CD4-positive, alpha-beta T cell treated with Interleukin-4 for 4 hours (primary cell): Measurements from ENCODE around the gene ZBTB8A.
"Not testable (repeated sequence)": the region's sequence is repeated elsewhere in the genome, so short reads cannot be mapped to it uniquely, and the experiment has no call there.

ENCODE experiments used
- DNase-seq: peaks from one replicate; pipeline ENCODE4 v3.0.0-alpha.2; 2020

The ZBTB8A gene

DNA sequence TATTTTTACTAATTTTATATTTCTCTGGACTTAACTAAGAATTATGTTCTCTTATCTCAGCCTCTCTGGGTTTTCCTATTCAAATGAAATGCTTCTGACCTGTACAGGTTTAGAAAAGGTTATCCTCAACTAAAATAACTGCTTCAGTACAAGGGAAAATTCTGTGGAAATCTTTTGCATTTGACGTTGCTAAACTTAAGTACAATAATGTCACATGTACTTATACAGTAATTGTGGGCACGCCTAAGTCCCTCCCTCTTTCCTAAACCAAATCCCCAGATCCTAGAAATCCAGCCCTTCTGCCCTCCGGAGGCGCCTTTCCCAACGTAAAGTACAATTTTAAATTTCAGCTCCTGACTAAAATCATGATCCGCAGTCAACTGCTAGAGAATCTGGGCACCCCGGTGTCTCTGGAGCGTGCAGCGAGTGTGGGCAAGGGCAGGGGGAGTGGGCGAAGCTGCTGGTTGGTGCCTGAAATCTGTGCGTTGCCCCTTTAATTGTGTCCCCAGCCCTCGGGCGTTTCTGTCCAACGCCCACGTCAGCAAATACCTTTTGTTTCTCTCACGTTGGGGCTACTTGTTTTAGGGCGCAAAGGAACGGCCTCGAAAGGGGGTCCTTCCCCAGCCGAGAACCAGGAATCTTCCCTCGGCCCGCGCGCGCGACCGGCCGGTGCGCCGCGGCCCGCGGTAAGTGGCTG is at the start of gene ZBTB8A:
Gene ZBTB8A (plus strand): TSS at position 541 of the 697 bp plus-strand sequence. CDS start 53,505 bp downstream, outside the sequence.
- no peak for DNase-seq

DNA sequence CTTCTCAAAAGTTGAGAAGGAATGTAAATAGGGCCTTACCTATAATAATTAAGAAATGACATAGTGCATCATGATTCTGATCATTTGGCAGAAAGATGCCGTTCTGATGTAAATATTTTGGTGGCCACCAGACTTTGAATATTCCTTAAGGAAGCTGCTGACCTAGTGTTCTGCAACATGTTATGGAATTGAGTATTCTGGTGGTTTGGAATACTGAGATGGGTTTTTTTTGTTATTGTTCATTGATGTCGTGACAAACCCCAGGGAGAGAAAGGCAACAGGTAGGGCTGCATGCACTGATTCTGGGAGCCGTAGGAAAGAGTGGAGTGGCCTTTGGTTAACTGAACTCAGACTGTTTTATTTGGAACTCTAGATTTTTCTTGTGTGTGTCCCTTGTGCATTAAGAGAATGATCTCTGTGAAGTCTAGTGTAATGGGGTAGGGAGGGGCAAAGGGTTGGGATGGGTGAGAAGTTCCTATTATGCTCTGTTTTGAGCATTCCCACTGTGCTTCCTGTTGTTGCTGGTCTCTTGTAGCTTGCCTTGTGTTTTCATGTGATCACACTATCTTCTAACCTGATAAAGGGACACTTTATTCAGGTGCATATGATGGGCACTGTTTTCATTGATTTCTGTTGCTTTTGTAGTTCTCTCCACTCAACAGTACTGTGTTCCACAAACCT is 49.3 kb upstream of the ZBTB8A start:
- no peak for DNase-seq

DNA sequence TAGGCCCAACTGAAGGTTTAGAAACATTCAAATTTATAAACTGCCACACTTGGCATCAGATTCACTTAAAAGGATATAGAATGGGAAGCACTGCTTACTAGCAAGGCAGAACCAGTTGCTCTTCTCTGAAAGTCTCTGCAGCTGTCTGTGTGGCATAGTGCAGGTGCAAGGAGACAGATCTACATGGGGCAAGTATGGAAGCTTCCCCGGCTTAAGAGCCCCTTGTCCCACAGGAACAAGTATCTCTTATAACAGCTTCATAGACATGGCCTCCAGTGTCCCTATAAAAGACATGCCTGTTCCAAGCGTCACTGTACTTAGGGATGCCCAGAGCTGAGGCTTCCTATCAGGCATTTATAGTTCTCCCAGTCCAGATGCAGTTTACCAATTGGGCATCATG is 47.8 kb upstream of the ZBTB8A start:
- no peak for DNase-seq

DNA sequence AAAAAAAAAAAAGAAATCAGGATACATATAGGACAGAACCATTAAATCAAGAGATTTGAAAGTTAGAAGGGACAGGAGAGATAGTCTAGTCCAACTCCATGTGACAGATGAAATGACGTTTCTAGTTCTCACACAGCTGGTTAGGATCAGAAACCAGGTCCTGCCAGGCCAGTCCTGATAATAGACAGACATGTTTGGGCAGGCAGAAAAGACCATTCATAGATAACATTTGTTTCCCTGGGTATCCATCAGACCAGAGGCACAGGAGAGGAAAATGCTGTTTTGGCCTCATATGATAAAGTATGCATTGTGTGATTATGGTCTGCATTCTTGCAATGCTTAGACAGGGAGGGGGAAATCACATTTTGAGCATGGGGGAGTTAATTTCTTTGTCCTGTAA is 45.0 kb upstream of the ZBTB8A start:
- no peak for DNase-seq

DNA sequence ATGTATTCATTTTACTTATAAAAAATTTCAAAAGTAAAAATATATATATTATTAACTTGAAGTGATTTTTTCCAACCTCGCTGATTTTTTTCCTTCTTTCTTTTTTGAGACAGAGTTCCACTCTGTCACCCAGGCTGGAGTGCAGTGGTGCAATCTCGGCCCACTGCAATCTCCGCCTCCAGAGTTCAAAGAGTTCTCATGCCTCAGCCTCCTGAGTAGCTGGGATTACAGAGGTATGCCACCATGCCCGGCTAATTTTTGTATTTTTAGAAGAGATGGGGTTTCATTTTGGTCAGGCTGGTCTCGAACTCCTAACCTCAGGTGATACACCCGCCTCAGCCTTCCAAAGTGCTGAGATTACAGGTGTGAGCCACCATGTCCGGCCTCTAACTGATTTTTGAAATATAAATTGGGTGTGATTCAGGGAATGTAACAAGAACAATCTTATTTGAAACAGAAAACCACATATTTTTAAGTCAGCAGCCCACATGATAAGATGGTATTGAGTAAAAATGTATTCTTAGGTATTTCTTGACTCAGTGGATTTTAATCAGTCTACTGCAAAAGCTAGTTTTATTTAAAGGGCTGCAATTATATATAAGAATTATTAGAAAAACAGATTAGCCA is 44.4 kb upstream of the ZBTB8A start:
- DNase-seq, result no peak

DNA sequence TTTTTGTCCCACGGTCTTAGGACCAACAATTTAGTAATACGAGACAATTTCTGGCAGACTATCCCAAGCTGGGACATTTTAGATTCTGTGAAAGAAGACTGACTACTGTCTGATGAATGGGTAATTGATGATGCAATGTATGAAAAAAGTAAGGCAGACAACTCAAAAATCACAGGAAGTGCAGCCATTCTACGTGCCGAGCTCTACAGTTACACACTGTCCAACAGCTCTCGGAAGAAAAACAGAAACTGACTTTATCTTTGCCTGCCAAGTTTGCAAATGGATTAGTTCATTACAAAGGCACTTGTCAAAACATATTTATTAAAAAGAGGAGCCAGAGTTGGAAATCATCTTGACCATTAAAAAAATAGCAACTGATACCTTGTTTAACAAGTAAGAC is 43.1 kb upstream of the ZBTB8A start:
- no peak for DNase-seq

DNA sequence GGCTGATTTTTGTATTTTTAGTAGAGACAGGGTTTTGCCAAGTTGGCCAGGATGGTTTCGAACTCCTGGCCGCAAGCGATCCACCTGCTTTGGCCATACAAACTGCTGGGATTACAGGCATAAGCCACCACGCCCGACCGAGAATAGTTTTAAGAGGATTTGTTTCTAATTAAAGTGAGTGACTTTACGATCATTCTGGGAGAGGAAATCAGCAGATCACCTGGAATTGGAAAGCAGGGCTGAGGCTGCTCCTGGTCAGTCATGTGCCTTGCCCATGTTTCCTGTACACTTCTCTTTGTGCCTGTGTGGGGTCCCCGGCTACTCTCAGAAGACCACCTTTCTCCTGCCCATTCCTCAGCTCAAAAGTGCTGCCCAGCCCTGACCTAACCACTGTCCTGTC is 40.5 kb upstream of the ZBTB8A start:
- no peak for DNase-seq

DNA sequence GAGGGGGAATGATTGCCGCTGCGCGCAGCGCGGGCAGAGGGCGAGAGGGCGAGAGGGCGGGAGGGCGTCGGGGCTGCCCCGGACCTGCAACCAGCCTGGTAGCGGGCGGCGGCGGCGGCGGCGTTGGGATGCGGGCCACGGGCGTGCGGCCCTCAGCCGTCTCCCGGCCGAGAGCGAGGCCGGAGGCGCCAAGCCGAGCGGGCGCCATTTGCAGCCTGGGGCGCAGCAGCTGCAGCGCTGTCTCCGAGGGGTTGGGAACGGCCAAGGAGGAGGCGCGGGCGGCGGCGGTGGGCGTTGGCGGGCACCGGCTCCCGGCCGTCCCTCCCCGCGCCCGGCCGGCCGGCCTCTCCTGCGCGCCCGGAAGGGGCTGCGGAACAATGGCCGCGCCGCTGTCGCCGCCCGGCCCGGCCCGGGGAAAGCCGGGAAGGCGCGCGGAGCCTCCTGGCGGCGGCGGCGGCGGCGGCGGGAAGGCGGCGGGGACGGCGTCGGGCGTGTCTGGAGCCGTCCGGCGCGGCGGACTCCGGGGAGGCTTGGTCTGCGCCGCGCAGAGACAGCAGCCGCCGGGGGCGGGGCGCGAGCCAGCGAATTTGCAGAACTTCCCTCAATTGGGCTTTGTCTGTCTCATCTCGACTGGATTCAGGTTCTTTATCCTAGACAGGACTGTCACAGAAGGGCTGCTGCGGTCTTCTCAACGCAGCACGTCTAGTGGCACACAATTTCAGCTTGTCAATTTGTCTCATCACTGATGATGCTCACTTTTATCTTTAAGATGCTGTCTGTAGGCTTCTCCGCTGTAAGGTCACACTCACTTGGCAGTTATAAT is 38.6 kb upstream of the ZBTB8A start:
- DNase-seq, result peak; percentile 8

DNA sequence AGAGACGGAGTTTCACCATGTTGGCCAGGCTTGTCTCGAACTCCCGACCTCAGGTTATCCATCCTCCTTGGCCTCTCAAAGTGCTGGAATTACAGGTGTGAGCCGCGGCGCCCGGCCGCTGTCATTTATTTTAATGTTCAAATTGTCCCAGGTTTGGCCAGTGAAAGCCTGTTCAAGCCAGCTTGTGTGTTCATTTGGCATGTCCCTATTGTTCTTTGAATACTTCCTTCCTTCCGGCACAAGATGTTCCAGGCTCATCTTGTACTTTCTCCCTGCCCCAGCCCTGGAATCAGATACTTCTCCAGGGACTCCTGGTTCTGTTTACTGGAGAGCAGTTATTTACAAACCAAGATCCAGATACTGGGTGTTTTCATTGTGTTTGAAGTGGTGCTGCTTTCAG is 37.4 kb upstream of the ZBTB8A start:
- DNase-seq, result no peak

DNA sequence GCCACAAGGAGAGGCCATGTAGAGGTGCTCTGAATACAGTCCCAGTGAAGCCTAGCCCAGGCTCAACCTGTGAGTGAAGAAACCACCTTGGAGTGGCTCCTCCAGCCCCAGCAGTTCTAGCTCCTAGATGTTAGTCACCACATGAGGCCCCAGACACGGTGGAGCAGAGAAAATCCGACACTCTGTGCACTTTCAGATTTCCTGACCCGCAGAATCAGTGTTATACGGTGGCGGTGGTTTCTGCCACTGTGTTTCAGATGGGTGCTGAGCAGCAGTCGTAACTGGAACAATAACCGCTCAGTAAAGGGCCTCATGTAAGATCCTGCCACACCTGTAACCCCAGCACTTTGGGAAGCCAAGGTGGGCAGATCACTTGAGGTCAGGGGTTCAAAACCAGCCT is 36.1 kb upstream of the ZBTB8A start:
- no peak for DNase-seq

DNA sequence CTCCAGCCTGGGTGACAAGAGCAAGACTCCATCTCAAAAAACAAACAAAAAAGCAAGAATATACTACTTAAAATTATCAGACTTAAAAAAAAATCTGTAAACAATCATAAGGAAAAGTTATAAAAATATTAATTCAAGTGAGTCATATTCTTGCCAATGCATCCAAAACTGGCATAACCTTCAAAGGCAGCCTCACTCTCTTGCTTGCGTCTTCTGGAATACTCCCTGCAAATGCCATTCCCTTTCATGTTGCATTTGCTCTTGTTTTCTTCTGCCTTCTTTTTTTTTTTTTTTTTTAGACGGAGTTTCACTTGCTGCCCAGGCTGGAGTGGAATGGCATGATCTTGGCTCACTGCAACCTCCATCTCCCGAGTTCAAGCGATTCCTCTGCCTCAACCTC is 32.2 kb upstream of the ZBTB8A start:
- DNase-seq, result no peak

DNA sequence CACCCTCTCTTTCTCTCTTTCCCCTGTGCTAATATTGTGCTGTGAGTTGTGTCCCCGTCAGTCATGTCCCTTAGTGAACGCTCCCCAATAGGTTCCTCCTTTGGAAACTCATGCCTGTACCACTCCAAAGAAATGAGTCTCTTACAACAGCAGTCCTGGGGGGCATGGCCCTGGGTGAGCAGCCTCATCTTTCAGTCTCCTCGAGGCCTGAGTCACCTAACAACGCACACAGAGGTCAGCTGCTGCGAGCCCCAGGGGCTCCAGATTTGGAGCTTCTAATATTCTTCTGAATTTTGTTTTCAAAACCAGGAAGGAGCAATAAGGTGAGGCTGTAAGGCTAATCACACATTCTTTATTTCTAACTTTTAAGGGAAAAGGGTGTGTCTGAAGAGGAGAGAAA is 30.5 kb upstream of the ZBTB8A start:
- DNase-seq, result no peak

DNA sequence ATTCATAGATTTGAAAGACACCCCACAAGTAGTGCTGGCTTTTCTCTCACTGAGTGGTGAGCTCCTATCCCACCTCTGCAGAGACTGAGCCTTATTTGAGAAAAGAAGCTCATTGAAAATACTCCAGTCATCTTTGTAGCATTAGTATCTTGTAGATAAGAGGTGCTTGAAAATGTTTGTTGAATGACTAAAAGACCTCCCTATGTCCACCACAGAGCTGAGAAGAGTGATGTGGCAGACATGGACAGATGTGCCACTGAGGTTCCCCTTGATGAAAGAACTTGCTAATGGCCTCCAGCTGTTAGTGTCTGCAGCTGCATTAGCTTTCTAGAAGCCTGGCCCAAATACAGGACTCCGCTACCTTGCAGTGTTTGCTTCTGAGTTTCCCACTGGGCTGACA is 29.3 kb upstream of the ZBTB8A start:
- no peak for DNase-seq

DNA sequence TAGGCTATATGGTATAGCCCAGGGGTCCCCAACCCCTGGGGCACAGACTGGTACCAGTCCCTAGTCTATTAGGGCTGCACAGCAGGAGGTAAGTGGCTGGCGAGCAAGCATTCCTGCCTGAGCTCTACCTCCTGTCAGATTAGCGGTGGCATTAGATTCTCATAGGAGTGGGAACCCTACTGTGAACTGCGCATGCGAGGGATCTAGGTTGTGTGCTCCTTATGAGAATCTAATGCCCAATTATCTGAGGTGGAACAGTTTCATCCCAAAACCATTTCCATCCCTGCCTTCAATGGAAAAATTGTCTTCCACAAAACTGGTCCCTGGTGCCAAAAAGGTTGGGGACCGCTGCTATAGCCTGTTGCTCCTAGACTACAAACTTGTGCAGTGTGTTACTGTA is 22.8 kb upstream of the ZBTB8A start:
- DNase-seq, result no peak

DNA sequence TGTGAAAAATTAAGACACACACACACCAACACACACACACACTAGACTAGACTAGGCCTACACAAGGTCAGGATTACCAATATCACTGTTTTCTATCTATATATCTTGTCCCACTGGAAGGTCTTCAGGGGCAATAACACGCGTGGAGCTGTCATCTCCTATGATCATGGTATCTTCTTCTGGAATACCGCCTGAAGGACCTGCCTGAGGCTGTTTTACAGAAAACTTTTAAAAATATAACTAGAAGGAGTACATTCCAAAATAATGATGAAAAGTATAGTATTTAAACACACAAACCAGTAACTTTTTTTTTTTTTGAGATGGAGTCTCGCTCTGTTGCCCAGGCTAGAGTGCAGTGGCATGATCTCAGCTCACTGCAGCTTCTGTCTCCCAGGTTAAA is 20.3 kb upstream of the ZBTB8A start:
- no peak for DNase-seq

DNA sequence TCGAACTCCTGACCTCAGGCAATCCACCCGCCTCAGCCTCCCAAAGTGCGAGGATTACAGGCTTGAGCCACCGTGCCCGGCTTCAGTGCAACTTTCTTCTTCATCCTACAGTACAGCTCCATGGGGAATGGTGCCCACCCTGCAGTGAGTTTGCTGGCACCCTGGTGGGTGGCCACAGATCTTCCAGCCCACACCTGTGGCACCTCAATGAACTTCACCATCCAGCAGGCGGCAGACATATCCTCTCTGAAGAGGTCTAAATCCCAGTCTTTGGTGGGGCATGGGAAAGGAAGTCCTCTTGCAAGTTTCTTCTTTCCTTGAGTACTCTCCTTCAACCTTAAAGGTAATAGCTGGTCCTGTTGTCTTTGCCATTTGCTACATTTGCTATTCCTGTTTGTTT is 18.1 kb upstream of the ZBTB8A start:
- DNase-seq, result no peak

DNA sequence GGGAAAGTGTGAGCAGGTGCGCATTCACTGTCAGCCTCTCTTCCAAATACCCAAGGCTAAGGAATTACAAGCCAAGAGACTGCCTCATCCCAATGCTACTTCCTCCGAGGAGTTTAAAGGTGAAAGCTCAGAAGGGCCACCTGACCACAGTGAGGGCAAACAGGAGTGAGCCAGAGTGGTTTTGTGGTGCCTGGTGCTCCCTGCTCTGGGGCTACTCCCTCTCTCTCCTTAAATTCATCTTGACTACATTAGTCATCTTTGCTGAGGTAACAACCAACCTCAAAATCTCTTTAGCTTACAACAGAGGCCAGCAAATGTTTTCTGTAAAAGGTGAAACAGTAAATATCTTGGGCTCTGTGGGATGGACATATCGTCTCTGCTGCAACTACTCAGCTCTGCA is 14.2 kb upstream of the ZBTB8A start:
- no peak for DNase-seq

DNA sequence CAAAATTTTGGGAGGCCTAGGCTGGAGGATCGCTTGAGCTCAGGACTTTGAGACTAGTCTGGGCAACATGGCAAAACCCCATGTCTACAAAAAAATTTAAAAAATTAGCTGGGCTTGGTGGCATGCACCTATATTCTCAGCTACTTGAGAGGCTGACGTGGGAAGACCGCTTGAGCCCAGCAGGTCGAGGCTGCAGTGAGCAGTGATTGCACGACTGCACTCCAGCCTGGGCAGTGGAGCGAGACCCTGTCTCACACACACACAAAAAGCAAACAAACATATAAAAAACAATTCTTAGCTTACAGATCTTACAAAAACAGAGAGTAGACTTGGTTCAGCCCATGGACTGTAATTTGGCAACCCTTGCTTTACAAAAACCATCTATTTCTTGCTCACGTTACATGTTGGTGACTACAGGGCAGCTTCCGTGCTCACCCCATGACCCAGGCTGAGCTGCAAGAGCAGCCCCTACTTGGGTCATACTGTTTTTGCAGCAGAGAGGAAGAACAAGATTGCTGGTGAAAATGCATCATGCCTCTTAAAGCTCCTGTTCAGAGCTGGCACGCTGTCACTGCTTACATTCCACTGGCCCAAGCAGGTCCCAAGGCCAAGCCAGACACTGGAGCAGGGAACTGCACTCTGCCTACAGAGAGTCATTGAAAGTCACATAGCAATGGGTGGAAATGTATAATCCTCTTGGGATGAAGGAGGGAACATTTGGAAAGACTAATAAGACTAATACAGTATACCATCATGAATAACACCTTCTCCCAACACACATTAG is 13.4 kb upstream of the ZBTB8A start:
- DNase-seq, result no peak

DNA sequence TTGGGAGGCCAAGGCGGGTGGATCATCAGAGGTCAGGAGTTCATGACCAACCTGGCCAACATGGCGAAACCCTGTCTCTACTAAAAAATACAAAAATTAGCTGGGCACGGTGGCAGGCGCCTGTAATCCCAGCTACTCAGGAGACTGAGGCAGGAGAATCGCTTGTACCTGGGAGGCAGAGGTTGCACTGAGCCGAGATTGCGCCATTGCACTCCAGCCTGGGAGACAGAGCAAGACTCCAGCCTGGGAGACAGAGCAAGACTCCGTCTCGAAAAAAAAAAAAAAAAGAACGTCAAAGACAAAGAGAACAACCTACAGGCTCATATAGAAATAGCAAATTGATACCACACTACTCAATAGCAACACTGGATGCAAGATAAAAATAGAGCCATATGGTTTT is 10.7 kb upstream of the ZBTB8A start:
- DNase-seq, result not testable (repeated sequence)

DNA sequence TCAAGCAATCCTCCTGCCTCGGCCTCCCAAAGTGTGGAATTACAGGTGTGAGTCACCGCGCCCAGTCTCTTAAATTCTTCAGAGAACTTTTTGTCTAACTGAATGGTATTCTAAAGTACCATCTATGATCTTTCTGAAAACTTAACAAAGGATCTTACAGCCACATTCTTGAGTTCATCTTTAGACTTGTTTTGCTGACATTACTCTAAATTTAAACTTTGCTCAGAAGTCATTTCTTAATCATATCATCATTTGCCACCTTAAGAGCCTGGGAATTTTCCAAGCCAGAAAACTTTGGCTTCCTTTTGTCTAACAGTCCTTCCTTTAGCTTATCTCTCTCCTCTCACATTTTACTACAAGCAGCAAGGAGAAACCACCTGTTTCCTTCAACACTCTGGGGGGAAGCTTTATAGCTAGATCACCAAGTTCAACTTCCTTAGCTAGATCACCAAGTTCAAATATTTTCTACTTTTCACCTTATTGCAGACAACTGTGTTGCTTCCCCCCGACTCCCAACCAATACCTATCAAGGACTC is 5.4 kb upstream of the ZBTB8A start:
- no peak for DNase-seq

DNA sequence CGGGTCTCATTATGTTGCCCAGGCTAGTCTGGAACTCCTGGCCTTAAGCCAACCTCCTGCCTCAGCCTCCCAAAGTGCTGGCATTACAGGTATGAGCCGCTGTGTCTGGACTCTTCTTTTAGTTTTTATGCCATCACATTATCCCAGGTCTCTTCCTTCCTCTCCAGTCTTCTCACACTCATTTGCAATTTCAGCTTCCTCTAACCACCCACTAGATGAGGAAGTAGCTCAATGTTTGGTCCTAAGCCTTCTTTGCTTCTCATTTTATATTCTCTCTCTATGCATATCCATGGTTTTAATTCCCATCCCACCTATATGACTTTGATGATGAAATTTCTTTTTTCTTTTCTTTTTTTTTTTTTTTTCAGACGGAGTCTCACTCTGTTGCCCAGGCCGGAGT is 3.1 kb upstream of the ZBTB8A start:
- DNase-seq, result no peak

DNA sequence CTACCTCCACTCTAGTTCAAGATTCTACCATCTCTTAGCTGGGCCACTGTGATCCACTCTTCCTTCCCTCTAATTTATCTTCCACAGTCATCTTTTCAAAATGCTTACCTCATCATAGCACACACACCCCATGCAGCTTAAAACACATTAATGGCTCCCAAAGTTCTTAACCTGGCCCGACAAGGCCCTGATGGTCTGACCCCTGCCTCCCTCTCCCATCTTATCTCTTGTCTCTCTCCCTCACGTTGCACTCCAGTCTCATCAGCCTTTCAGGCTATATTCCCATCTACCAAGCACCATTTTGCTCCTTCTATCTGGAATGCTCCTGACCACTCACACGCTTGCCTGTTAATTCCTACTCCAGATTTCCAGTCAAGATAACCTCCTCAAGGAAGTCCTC is 2.5 kb upstream of the ZBTB8A start:
- DNase-seq, result no peak
